ENCODE data around the gene XKRX.

DNA sequence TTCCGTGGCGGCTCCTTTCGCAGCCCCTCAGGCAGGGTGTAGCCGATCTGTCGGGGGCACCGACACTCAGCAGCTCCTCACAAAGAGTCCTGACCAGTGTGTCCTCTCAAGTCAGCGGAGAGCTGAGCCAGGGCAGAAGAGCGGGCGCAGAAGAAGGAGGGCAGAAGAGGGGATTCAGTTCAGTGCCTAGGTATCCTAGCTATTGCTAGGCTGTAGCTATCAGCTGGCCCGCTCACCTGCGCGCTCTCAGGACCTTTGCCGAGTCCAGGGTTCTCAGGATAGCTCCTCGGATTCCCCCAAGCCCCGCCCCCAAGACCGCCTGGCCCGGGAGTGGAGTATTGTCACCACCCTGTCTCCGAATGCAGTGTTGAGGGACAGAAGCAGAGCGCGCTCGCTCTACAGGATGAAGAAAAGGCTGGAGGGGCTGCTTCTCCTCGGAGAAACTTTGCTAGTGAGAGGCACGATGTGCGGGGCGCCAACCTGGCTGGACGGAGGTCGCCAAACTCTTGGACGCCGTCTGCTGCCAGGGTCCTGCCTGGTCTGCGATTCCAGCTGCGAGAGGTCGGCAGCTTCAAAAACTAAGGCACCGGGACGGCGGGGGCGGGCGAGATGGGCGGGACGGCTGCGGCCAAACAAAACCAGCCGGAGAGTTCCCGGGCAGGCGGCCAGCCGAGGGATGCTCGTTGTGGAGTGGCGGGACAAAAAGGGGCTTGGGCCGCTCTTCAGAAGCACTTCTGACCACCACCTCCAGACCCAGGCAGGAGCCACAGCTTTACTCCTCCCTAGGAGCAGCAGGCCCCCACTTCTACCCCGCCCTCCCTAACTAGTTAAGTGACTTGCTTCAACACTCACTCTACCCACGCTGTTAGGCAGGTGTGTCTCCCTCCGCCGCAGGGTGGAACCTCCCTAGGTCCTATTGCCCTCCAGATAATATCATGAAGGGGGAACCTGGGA is at the start of gene XKRX:
- TF ChIP-seq, protein P1, sequence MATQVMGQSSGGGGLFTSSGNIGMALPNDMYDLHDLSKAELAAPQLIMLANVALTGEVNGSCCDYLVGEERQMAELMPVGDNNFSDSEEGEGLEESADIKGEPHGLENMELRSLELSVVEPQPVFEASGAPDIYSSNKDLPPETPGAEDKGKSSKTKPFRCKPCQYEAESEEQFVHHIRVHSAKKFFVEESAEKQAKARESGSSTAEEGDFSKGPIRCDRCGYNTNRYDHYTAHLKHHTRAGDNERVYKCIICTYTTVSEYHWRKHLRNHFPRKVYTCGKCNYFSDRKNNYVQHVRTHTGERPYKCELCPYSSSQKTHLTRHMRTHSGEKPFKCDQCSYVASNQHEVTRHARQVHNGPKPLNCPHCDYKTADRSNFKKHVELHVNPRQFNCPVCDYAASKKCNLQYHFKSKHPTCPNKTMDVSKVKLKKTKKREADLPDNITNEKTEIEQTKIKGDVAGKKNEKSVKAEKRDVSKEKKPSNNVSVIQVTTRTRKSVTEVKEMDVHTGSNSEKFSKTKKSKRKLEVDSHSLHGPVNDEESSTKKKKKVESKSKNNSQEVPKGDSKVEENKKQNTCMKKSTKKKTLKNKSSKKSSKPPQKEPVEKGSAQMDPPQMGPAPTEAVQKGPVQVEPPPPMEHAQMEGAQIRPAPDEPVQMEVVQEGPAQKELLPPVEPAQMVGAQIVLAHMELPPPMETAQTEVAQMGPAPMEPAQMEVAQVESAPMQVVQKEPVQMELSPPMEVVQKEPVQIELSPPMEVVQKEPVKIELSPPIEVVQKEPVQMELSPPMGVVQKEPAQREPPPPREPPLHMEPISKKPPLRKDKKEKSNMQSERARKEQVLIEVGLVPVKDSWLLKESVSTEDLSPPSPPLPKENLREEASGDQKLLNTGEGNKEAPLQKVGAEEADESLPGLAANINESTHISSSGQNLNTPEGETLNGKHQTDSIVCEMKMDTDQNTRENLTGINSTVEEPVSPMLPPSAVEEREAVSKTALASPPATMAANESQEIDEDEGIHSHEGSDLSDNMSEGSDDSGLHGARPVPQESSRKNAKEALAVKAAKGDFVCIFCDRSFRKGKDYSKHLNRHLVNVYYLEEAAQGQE (IDR thresholded peaks at IDR 0.05; ENCODE audit: low read depth, low read length) = no peak
- TF ChIP-seq TAF1 (IDR thresholded peaks at IDR 0.05; ENCODE audit: borderline replicate concordance, low read depth, low read length) (no peak), TEAD4 (IDR thresholded peaks at IDR 0.05; ENCODE audit: borderline replicate concordance, insufficient read depth) (no peak), YY1 (IDR thresholded peaks at IDR 0.05; ENCODE audit: low read depth) (no peak), POLR2AphosphoS5 (IDR thresholded peaks at IDR 0.05; ENCODE audit: low read depth, low read length) (no peak)
- TF ChIP-seq, protein P2, sequence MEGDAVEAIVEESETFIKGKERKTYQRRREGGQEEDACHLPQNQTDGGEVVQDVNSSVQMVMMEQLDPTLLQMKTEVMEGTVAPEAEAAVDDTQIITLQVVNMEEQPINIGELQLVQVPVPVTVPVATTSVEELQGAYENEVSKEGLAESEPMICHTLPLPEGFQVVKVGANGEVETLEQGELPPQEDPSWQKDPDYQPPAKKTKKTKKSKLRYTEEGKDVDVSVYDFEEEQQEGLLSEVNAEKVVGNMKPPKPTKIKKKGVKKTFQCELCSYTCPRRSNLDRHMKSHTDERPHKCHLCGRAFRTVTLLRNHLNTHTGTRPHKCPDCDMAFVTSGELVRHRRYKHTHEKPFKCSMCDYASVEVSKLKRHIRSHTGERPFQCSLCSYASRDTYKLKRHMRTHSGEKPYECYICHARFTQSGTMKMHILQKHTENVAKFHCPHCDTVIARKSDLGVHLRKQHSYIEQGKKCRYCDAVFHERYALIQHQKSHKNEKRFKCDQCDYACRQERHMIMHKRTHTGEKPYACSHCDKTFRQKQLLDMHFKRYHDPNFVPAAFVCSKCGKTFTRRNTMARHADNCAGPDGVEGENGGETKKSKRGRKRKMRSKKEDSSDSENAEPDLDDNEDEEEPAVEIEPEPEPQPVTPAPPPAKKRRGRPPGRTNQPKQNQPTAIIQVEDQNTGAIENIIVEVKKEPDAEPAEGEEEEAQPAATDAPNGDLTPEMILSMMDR (IDR thresholded peaks at IDR 0.05) = no peak
